SK-N-MC (cell line): ENCODE data around the gene KCND2.

Experiments used
- EZH2 ChIP-seq: fragments of 200-600 bp; sonication (generic); IDR thresholded peaks from one replicate; pipeline ENCODE4 v1.6.1; 2017; ENCODE audit warnings: antibody characterized with exemption
- FOXP2 ChIP-seq: optimal IDR thresholded peaks from 2 replicates; pipeline ENCODE3; 2011; ENCODE audit warnings: mild to moderate bottlenecking, moderate library complexity; ENCODE audit not compliant: insufficient read depth; ENCODE audit errors: extremely low read length, control extremely low read depth
- POLR2AphosphoS5 ChIP-seq: IDR thresholded peaks from 2 replicates; pipeline ENCODE4 v1.6.1; 2012; ENCODE audit warnings: mild to moderate bottlenecking, low read depth, low read length, borderline replicate concordance

DNA sequence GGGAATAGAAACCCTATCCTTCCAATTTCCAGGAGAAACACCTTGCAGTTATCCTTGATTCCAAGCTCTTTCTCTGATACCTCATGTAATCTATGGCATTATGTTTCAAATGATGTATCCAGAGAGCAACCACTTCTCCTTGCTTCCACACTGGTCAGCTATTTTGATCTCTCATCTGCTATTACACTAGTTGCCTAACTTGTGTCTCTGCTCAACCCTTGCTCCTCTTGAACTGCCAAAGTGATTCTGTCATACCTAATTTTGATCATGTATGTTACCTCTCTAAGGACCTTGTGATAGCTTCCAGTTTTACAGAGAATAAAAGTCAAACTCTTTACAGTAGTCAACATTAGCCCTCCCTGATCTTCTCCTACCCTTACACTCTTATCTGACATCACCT is 90.4 kb downstream of the KCND2 start:
- TF ChIP-seq EZH2: no peak
- no peak for TF ChIP-seq POLR2AphosphoS5
- no peak for TF ChIP-seq FOXP2
